H1 (cell line): ENCODE measurements around the gene NAGS. TPM values are rescaled to one million over a fixed set of nuclear protein-coding genes. Genes with fewer than 3 reads are reported as not detected.

Experiments used
- CBX5 ChIP-seq: fragments of 300-800, 300-1000 bp; sonication (generic); IDR thresholded peaks from 2 replicates; pipeline ENCODE4 v1.7.1; 2016; ENCODE audit warnings: antibody characterized with exemption, low read length, low read depth
- CHD2 ChIP-seq: IDR thresholded peaks from 2 replicates; pipeline ENCODE4 v1.6.1; 2012; ENCODE audit warnings: low read length, improper control_type of control experiment
- CTCF ChIP-seq, 3 experiments: IDR thresholded peaks; 1 replicate in 2 of 3; 2 replicates in 1 of 3; pipeline versions ENCODE4 v1.5.1 to v1.6.1; 2011; ENCODE audit warnings: low read length in 3 of 3, mild to moderate bottlenecking in 3 of 3, inconsistent platforms in 2 of 3, low read depth in 1 of 3, moderate library complexity in 1 of 3; ENCODE audit not compliant: insufficient read depth in 1 of 3; ENCODE audit errors: control extremely low read depth in 1 of 3
- EZH2 ChIP-seq: fragments of 200-600 bp; sonication (generic); IDR thresholded peaks from 2 replicates; pipeline ENCODE4 v1.7.1; 2012; ENCODE audit warnings: low read depth, mild to moderate bottlenecking, moderate library complexity, low read length, inconsistent platforms; ENCODE audit not compliant: severe bottlenecking
- FOSL1 ChIP-seq: IDR thresholded peaks from 2 replicates; pipeline ENCODE4 v1.6.1; 2011; ENCODE audit warnings: mild to moderate bottlenecking, low read depth, low read length, moderate library complexity; ENCODE audit not compliant: insufficient read depth
- GABPA ChIP-seq: IDR thresholded peaks from 2 replicates; pipeline ENCODE4 v1.6.1; 2011; ENCODE audit warnings: mild to moderate bottlenecking, low read length, moderate library complexity, borderline replicate concordance; ENCODE audit not compliant: insufficient read depth
- HDAC2 ChIP-seq, 2 experiments: fragments of 300-600 bp in 1 of 2; sonication (generic) in 1 of 2; IDR thresholded peaks; 2 replicates each; pipeline ENCODE4 v1.6.1; 2011 to 2012; ENCODE audit warnings: low read depth in 2 of 2, low read length in 2 of 2, mild to moderate bottlenecking in 2 of 2, moderate library complexity in 2 of 2, borderline replicate concordance in 1 of 2, inconsistent platforms in 1 of 2
- HDAC6 ChIP-seq: IDR thresholded peaks from one replicate; pipeline ENCODE4 v1.7.1; 2012; ENCODE audit warnings: low read depth, mild to moderate bottlenecking, inconsistent platforms, low read length, moderate library complexity
- JUN ChIP-seq: IDR thresholded peaks from 2 replicates; pipeline ENCODE4 v1.6.1; 2011; ENCODE audit warnings: low read depth, mild to moderate bottlenecking, improper control_type of control experiment, low read length
- KDM1A ChIP-seq: fragments of 200-600, 300-600 bp; sonication (generic); IDR thresholded peaks from 2 replicates; pipeline ENCODE4 v1.7.1; 2016; ENCODE audit warnings: mild to moderate bottlenecking, low read length, borderline replicate concordance
- MAFK ChIP-seq: IDR thresholded peaks from 2 replicates; pipeline ENCODE4 v1.6.1; 2012; ENCODE audit warnings: low read depth, mild to moderate bottlenecking, improper control_type of control experiment, low read length
- NANOG ChIP-seq: IDR thresholded peaks from 2 replicates; pipeline ENCODE4 v1.6.1; 2011; ENCODE audit warnings: low read length, low read depth, mild to moderate bottlenecking, inconsistent platforms; ENCODE audit not compliant: insufficient read depth, poor library complexity, severe bottlenecking
- RNF2 ChIP-seq: fragments of 200-900, 300-1000 bp; sonication (generic); IDR thresholded peaks from 2 replicates; pipeline ENCODE4 v1.7.1; 2016; ENCODE audit warnings: borderline replicate concordance, low read depth, mild to moderate bottlenecking, antibody characterized with exemption, low read length; ENCODE audit not compliant: poor library complexity, severe bottlenecking; ENCODE audit errors: missing control alignments
- SAP30 ChIP-seq: fragments of 300-600 bp; sonication (generic); IDR thresholded peaks from 2 replicates; pipeline ENCODE4 v1.7.1; 2012; ENCODE audit warnings: low read length, moderate library complexity, mild to moderate bottlenecking, inconsistent platforms; ENCODE audit not compliant: insufficient read depth, insufficient replicate concordance
- SIN3A ChIP-seq, 2 experiments: IDR thresholded peaks in 1 of 2; conservative IDR thresholded peaks in 1 of 2; 2 replicates each; pipeline ENCODE4 v1.6.1; 2011 to 2012; ENCODE audit warnings: low read length in 2 of 2, improper control_type of control experiment in 1 of 2, low read depth in 1 of 2, mild to moderate bottlenecking in 1 of 2
- SP4 ChIP-seq: IDR thresholded peaks from 2 replicates; pipeline ENCODE4 v1.6.1; 2012; ENCODE audit warnings: low read length, inconsistent platforms
- TAF7 ChIP-seq: optimal IDR thresholded peaks from 2 replicates; pipeline ENCODE3; 2011; ENCODE audit warnings: low read depth, mild to moderate bottlenecking, inconsistent platforms, low read length, moderate library complexity, borderline replicate concordance
- TBP ChIP-seq: IDR thresholded peaks from 2 replicates; pipeline ENCODE4 v1.6.1; 2011; ENCODE audit warnings: low read depth, low read length, improper control_type of control experiment
- TCF12 ChIP-seq: IDR thresholded peaks from 2 replicates; pipeline ENCODE4 v1.6.1; 2011; ENCODE audit warnings: low read depth, mild to moderate bottlenecking, low read length
- polyA plus RNA-seq, 7 experiments: library from polyadenylated mRNA; depleted of rRNA in 3 of 7; stranded (reverse) in 5 of 7; unstranded in 2 of 7; fragments of >200 nt in 5 of 7; fragments of 200-250 nt in 2 of 7; gene quantifications; 1 replicate in 5 of 7; 2 replicates in 1 of 7; 4 replicates in 1 of 7; pipeline versions ENCODE4 v1.2.1 to v1.2.3, GENCODE V29; 2011 to 2013; ENCODE audit warnings: missing spikeins in 2 of 7, mixed read lengths in 2 of 7
- total RNA-seq: library from RNA; stranded (reverse); fragmentation: NEBNext Ultra II Directional; extraction: Animal tissue kit (Norgen Biotek cat#: 25700); gene quantifications from 2 replicates; pipeline ENCODE4 v1.2.1, GENCODE V29; 2021

NAGS gene
- total and polyA plus RNA-seq, 2 of the 8 experiments (the other 6 are each of a cell fraction or from before 2014, with no cell fraction given), result 4.0 to 5.1 TPM

DNA sequence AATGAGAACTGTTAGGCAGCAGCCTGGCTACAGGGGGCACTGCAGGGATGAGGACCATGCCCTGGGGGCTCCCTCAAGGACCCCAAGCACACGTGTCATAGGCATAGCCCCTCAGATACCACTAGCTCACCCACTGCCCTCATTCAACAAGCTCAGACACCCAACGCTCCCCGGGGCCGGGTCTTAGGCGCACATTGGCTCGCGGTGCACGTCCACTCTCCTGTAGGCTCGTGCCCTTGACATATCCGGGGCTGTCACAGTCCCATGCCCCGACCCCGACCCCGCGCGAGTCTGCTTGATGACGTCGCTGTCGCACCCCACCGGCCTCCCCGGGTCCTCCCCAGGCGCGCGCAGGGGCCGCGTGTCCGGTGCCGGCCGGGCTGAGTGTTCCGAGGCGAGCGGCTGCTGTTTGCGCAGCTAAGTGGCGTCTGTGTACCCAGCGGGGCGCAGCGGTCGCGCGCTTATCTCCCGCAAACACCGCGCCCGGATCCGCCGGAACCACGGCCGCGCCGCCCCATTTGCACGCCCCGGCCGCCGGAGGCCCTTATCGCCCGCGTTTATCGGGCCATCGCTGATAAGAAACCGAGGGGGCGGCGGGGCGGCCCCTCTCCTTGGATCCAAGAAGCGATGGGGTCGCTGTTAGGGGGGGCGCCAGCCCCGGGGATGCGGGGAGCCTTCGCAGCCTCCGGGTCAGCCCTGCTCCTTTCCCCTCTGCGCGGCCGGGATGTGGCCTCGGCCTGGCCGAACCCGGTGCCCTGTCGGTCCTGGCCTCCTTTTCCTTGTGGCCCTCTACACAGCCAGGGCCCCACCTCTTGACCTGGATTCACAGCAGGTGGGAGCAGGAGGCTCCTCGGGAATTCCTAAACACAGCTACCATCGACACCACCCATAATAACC, 20.7 kb upstream of the NAGS start (continued):
- TF ChIP-seq GABPA (peak; percentile 57; the same call in 1 of the 2 replicates), TAF7 (no peak), RNF2 (no peak), TBP (0 out of 2 replicates have a peak, but pooled peaks have one; percentile 16), FOSL1 (no peak), HDAC6 (no peak), JUN (no peak), SAP30 (peak; percentile 78), TCF12 (no peak), SP4 (no peak), CTCF (IDR thresholded peaks at IDR 0.05; ENCODE audit: control extremely low read depth in 1 of 3, insufficient read depth in 1 of 3, low read depth in 1 of 3, low read length in 3 of 3) (peak; percentile 63 to 85 (median 80)), HDAC2 (IDR thresholded peaks at IDR 0.05; ENCODE audit: borderline replicate concordance in 1 of 2, low read depth in 2 of 2, low read length in 2 of 2) (peak in 1 of 2 experiments; percentile 80; a peak in 1 of 4 replicates), EZH2 (no peak), CBX5 (no peak), CHD2 (0 out of 2 replicates have a peak, but pooled peaks have one; percentile 11), KDM1A (no peak), MAFK (no peak), NANOG (no peak), SIN3A (conservative IDR thresholded peaks at IDR 0.05 in 1 of 2, IDR thresholded peaks at IDR 0.05 in 1 of 2; ENCODE audit: low read depth in 1 of 2, low read length in 2 of 2) (peak; percentile 16 to 82; a peak in 2 of 4 replicates)
